Fibroblast of lung (primary cell): ENCODE measurements around the gene EYA2.

Experiments used
- EZH2 ChIP-seq: IDR thresholded peaks from 2 replicates; pipeline ENCODE4 v1.5.1; 2012; ENCODE audit warnings: low read length, control low read depth, mild to moderate bottlenecking; ENCODE audit errors: missing control alignments
- TF ChIP-seq, protein P1 (sequence below), 2 donors: IDR thresholded peaks in 1 of 2; conservative IDR thresholded peaks in 1 of 2; 1 replicate in 1 of 2; 2 replicates in 1 of 2; pipeline ENCODE4 v1.5.1; 2011 to 2012; ENCODE audit warnings: low read length in 2 of 2, control low read depth in 1 of 2, inconsistent platforms in 1 of 2, low read depth in 1 of 2, mild to moderate bottlenecking in 1 of 2

DNA sequence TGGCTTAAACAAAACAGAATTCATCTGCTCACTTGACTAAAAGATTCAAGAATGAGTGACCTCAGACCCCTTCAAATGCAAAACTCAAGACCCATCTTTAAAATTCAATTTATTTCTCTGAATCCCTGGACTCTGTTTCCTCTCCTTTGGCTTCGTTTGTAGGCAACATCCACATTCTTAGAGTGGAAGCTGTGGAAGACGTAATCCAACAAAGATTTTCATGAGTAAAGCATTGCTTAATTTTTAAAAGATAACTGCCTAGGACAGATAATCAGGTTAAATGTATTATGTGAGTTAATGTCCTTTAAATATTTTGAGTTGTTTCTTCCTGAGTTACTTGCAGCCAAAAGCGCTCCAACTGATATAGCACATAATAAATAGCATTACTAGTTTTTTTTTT, 297.3 kb downstream of the EYA2 start:
- TF ChIP-seq, protein P1, sequence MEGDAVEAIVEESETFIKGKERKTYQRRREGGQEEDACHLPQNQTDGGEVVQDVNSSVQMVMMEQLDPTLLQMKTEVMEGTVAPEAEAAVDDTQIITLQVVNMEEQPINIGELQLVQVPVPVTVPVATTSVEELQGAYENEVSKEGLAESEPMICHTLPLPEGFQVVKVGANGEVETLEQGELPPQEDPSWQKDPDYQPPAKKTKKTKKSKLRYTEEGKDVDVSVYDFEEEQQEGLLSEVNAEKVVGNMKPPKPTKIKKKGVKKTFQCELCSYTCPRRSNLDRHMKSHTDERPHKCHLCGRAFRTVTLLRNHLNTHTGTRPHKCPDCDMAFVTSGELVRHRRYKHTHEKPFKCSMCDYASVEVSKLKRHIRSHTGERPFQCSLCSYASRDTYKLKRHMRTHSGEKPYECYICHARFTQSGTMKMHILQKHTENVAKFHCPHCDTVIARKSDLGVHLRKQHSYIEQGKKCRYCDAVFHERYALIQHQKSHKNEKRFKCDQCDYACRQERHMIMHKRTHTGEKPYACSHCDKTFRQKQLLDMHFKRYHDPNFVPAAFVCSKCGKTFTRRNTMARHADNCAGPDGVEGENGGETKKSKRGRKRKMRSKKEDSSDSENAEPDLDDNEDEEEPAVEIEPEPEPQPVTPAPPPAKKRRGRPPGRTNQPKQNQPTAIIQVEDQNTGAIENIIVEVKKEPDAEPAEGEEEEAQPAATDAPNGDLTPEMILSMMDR (conservative IDR thresholded peaks at IDR 0.05 in 1 of 2, IDR thresholded peaks at IDR 0.05 in 1 of 2; ENCODE audit: low read depth in 1 of 2, low read length in 2 of 2) = no peak
- no peak for TF ChIP-seq EZH2
